T47D (cell line): ENCODE results near the gene KLK2.

Experiments
- DNase-seq, 2 experiments: peaks; one replicate each; pipeline versions ENCODE4 v3.0.0 to v3.0.0-alpha.2; 2011 to 2012; ENCODE audit warnings: low read depth in 1 of 2, low spot score in 1 of 2
- JUND ChIP-seq: IDR thresholded peaks from 2 replicates; pipeline ENCODE4 v1.6.1; 2012; ENCODE audit warnings: low read depth
- in situ Hi-C: cut with HindIII; loops from 2 replicates; pipeline ENCODE4 v1.10.0; 2016; ENCODE audit warnings: low sequenced_read_pairs, low pct_unique_long_range_greater_than_20kb

Gene KLK2

GRCh38 chr19:50925734-50926133 is 52.5 kb downstream of the KLK2 start:
- in situ Hi-C loops: no loop called here
- no peak for DNase-seq
- TF ChIP-seq JUND: no peak

DNA sequence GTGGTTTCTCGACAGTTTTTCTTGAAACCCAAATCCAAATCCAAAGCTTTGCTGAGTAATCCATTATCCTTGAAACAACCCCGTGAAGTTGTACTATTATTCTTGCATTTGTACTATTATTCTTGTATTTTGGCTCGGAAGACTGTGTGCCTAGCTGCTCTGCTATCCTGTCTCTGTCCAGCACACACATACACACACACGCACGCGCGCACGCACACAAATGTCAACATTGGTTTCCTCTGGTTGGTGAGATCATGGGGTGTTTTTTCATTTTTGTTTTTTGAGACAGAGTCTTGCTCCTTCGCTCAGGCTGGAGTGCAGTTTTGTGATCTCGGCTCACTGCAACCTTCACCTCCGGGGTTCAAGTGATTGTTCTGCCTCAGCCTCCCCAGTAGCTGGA is 52.9 kb downstream of the KLK2 start:
- no peak for DNase-seq
- no peak for TF ChIP-seq JUND
- in situ Hi-C loops: no loop called here

DNA sequence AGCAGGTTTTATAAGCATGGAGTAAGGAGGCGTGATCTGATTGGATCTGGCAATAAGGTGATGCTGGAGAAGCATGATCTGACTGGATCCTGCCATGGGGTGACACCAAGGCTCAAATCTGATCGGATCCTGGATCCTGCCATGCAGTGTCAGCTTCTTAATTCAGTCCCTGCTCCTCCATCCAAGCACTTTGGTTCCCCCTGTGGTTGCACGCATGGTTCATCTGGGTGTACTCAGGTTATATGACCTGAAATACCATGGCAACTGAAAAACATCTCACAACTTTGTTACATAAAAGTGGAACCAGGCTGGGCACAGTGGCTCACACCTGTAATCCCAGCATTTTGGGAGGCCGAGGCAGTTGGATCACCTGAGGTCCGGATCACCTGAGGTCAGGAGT is 55.6 kb downstream of the KLK2 start:
- in situ Hi-C loops: no loop called here
- DNase-seq: peak in 1 of 2 experiments; percentile 24
- no peak for TF ChIP-seq JUND
